NB4 (cell line): ENCODE measurements around the gene PDGFRA.

Experiments
- DNase-seq: peaks from one replicate; pipeline ENCODE4 v3.0.0; 2010; ENCODE audit warnings: low read depth
- H3K4me3 ChIP-seq: one replicate; pipeline ENCODE4 v1.5.1; 2011; ENCODE audit warnings: mild to moderate bottlenecking, low read depth, low read length, moderate library complexity
- MYC ChIP-seq: IDR thresholded peaks from 2 replicates; pipeline ENCODE4 v1.6.1; 2011; ENCODE audit warnings: low read depth, low read length
- POLR2A ChIP-seq: IDR thresholded peaks from 2 replicates; pipeline ENCODE4 v1.6.1; 2011; ENCODE audit warnings: mild to moderate bottlenecking; ENCODE audit not compliant: insufficient read length; ENCODE audit errors: extremely low read depth
- TF ChIP-seq, protein P1 (sequence below): IDR thresholded peaks from one replicate; pipeline ENCODE4 v1.5.1; 2012; ENCODE audit warnings: low read depth, low read length
- TF ChIP-seq, protein P2 (sequence below): IDR thresholded peaks from 2 replicates; pipeline ENCODE4 v1.6.1; 2011; ENCODE audit warnings: low read depth, low read length

PDGFRA gene

DNA sequence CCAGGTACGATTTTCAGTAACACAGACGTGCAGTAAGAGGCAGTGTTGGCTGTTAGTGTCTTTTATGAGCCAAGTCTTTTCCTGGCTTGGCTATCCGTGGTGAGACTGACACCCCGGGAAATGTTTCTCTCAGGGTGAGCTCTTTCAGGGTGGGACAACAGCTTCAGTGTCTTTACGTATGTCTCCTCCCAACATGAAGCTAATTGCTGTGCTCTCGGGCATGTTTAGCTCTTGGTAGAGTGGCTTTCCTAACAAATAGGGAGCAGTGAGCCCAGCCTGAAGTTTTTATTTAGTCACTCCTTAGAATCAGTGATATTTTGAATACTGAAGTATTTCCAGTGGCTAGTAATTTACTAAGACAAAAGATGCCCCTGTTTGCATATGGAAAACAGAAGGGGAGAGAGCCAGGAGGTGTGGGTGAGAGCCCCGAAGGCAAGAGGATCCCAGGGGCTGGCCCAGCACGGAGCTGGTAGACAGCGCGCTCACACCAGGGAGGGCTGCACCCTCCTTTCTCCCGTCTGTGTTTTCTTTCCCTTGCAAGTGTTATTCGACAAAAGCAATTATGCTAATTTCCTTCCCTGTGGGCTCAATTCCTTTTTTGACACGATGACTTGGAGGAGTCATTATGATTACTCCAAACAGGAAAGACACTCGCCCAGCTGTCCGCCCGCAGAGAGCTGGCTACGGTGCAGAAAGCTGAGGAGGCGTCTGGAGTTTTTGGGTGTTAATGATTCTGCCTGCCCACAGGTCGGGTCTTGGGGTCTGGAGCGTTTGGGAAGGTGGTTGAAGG lies 47.7 kb downstream of the PDGFRA start:
- TF ChIP-seq POLR2A (no peak), MYC (no peak)
- TF ChIP-seq, protein P1, sequence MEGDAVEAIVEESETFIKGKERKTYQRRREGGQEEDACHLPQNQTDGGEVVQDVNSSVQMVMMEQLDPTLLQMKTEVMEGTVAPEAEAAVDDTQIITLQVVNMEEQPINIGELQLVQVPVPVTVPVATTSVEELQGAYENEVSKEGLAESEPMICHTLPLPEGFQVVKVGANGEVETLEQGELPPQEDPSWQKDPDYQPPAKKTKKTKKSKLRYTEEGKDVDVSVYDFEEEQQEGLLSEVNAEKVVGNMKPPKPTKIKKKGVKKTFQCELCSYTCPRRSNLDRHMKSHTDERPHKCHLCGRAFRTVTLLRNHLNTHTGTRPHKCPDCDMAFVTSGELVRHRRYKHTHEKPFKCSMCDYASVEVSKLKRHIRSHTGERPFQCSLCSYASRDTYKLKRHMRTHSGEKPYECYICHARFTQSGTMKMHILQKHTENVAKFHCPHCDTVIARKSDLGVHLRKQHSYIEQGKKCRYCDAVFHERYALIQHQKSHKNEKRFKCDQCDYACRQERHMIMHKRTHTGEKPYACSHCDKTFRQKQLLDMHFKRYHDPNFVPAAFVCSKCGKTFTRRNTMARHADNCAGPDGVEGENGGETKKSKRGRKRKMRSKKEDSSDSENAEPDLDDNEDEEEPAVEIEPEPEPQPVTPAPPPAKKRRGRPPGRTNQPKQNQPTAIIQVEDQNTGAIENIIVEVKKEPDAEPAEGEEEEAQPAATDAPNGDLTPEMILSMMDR, result no peak
- TF ChIP-seq, protein P2, sequence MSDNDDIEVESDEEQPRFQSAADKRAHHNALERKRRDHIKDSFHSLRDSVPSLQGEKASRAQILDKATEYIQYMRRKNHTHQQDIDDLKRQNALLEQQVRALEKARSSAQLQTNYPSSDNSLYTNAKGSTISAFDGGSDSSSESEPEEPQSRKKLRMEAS, result no peak
- no peak for DNase-seq
- no peak overlapping the region for H3K4me3 ChIP-seq

DNA sequence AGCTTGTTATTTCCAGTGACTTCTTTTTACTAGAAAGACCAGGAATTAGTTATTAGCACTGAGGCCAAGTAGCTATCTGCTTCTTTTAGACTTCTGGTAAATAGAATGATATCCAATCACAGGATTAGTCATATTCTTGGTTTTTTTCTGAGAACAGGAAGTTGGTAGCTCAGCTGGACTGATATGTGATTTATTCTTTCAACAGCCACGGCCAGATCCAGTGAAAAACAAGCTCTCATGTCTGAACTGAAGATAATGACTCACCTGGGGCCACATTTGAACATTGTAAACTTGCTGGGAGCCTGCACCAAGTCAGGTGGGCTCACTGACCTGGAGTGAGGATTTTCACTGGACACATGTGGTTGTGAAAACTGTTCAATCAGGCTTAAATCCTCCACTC lies 48.6 kb downstream of the PDGFRA start:
- no peak for DNase-seq
- TF ChIP-seq POLR2A, result no peak
- TF ChIP-seq, protein P1, result no peak
- no peak for TF ChIP-seq MYC
- TF ChIP-seq, protein P2, result no peak
- no peak overlapping the region for H3K4me3 ChIP-seq

DNA sequence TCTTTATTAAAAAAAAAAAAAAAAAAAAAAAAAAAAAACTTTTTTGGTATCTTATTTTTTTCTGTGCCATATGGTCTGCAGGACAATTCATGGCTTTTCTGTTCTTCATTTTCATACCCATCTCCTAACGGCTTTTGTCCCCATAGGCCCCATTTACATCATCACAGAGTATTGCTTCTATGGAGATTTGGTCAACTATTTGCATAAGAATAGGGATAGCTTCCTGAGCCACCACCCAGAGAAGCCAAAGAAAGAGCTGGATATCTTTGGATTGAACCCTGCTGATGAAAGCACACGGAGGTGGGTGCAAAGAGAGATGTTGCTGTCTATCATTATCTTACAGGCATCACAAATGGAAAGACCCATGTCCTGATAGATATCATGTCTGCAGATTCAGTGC lies 49.1 kb downstream of the PDGFRA start:
- no peak for TF ChIP-seq MYC
- TF ChIP-seq, protein P1, result no peak
- TF ChIP-seq, protein P2, result no peak
- no peak for TF ChIP-seq POLR2A
- no peak overlapping the region for H3K4me3 ChIP-seq
- no peak for DNase-seq

DNA sequence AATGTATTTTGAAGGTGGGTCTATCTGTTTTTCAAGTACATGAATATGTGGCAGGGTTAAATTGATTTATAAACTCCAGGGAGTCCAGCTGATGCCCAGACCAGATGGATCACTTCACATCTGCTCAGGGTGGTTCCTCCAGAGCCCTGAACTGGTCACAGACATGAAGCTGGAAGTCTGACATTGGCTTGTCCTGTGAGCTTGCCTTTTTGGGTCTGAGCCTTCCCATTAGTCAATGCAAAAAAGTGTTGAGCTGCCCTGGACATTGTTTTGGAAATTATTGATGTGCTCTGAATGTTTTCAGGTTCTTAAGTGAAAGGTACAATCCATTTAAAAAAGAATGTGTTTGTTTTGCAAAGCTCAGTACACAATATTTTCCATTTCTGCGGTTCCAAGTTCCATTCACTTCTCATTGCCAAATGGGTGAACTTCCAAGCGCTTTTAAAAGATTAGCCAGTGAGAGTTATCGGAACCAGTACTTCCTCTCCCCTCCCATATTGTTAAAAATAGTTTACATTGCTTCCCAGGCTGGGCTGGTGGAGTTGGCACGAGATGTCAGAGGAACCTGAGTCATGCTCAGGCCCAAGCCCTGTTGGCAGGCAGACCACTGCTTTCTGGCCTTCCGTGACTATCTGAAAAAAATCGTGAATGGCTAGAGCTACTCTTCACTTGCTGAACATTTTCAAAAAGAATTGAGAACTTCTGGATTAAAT lies 52.1 kb downstream of the PDGFRA start:
- TF ChIP-seq, protein P1, result no peak
- TF ChIP-seq, protein P2, result no peak
- TF ChIP-seq MYC (no peak), POLR2A (no peak)
- H3K4me3 ChIP-seq, result no peak overlapping the region
- no peak for DNase-seq

DNA sequence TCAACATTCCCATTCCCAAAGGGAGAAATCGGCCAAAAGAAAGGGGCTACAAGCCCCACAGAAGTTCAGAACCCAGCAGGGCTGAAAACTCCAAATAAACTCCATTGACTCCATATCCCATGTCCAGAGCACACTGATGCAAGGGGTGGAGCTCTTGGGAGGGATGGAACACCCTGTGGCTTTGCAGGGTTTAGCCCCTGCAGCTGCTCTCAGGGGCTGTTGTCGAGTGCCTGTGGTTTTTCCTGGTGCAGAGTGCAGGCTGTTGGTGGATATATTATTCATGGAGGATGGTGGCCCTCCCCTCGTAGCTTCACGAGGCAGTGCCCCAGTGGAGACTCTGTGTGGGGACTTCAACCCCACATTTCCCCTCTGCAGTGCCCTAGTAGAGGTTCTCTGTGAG lies 53.7 kb downstream of the PDGFRA start:
- TF ChIP-seq MYC, result no peak
- no peak for TF ChIP-seq POLR2A
- TF ChIP-seq, protein P1, result no peak
- TF ChIP-seq, protein P2, result no peak
- no peak for DNase-seq

More for the DNA sequence above, 53.7 kb downstream of the PDGFRA start:
- H3K4me3 ChIP-seq, result no peak overlapping the region
